HCT116 (cell line): ENCODE results near the gene GPR17.

Experiments used
- EZH2 ChIP-seq: fragments of 200-600 bp; sonication (generic); IDR thresholded peaks from 2 replicates; pipeline ENCODE4 v1.6.1; 2017; ENCODE audit warnings: antibody characterized with exemption, mixed run types
- EZH2phosphoT487 ChIP-seq: fragments of 200-600 bp; IDR thresholded peaks from 2 replicates; pipeline ENCODE4 v1.6.1; 2018; ENCODE audit warnings: antibody characterized with exemption, borderline replicate concordance
- JUND ChIP-seq: IDR thresholded peaks from 2 replicates; pipeline ENCODE4 v1.6.1; 2012
- POLR2A ChIP-seq: IDR thresholded peaks from 2 replicates; pipeline ENCODE4 v1.7.0; 2011; ENCODE audit warnings: borderline replicate concordance; ENCODE audit not compliant: insufficient read depth, insufficient read length; ENCODE audit errors: extremely low read depth
- POLR2AphosphoS5 ChIP-seq: IDR thresholded peaks from 2 replicates; pipeline ENCODE4 v1.6.1; 2011; ENCODE audit warnings: mild to moderate bottlenecking, low read depth, low read length, moderate library complexity
- RAD21 ChIP-seq: IDR thresholded peaks from 2 replicates; pipeline ENCODE4 v1.6.1; 2012; ENCODE audit warnings: low read depth, mild to moderate bottlenecking
- SIN3A ChIP-seq: IDR thresholded peaks from 2 replicates; pipeline ENCODE4 v1.6.1; 2012; ENCODE audit warnings: low read depth
- SRF ChIP-seq: IDR thresholded peaks from 2 replicates; pipeline ENCODE4 v1.6.1; 2012; ENCODE audit warnings: low read depth
- TF ChIP-seq, protein P1 (sequence below): IDR thresholded peaks from 2 replicates; pipeline ENCODE4 v1.6.1; 2012
- TF ChIP-seq, protein P2 (sequence below): IDR thresholded peaks from 2 replicates; pipeline ENCODE4 v1.6.1; 2012
- TF ChIP-seq, protein P3 (sequence below), 3 experiments: fragments of 200-600 bp in 1 of 3; sonication (generic) in 1 of 3; IDR thresholded peaks in 2 of 3; conservative IDR thresholded peaks in 1 of 3; 2 replicates each; pipeline ENCODE4 v1.5.1; 2012 to 2017; ENCODE audit warnings: low read depth in 2 of 3, low read length in 2 of 3, antibody characterized with exemption in 1 of 3, borderline replicate concordance in 1 of 3, control low read depth in 1 of 3, mild to moderate bottlenecking in 1 of 3, mixed read lengths in 1 of 3, mixed run types in 1 of 3, moderate library complexity in 1 of 3; ENCODE audit not compliant: insufficient read depth in 1 of 3
- TF ChIP-seq, protein P4 (sequence below): IDR thresholded peaks from 2 replicates; pipeline ENCODE4 v1.6.1; 2012; ENCODE audit warnings: low read depth

DNA sequence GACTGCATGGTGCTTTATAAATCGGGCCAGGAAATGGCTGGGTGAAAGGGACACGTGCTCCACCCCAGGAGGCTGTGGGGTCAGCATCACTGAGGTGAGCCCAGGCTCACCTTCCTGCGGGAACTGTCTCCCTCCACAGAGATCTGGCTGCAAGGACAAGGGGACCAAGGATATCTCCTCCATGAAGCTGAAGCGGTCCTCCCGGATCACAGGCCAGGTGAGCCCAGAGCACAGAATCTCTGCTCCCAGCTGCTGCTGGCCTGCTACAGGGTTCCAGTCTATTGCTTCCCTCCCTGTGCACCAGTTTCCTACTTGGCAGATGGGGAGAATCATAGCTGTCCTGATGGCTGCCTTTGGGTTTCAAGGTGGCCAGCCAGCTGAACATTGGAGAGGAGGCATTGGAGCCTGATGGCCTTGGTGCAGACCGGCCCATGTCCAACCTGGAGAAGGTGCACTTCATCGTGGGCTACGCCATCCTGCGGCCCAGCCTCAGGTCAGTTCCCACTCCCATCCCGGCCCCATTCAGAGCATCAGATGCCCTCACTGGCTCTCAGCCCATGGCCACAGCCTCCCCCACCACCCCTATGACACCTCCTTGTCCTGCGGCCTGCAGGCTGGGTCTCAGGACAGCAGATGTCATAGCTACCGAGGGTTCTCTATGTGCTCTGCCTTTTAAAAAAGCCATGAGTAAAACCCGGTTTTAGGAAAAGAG is 33.7 kb upstream of the GPR17 start:
- TF ChIP-seq, protein P1, sequence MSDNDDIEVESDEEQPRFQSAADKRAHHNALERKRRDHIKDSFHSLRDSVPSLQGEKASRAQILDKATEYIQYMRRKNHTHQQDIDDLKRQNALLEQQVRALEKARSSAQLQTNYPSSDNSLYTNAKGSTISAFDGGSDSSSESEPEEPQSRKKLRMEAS: no peak
- TF ChIP-seq POLR2A (no peak), POLR2AphosphoS5 (no peak), RAD21 (no peak), SRF (no peak), JUND (no peak), EZH2 (no peak), EZH2phosphoT487 (no peak), SIN3A (no peak)
- TF ChIP-seq, protein P2, sequence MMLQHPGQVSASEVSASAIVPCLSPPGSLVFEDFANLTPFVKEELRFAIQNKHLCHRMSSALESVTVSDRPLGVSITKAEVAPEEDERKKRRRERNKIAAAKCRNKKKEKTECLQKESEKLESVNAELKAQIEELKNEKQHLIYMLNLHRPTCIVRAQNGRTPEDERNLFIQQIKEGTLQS: no peak
- TF ChIP-seq, protein P3, sequence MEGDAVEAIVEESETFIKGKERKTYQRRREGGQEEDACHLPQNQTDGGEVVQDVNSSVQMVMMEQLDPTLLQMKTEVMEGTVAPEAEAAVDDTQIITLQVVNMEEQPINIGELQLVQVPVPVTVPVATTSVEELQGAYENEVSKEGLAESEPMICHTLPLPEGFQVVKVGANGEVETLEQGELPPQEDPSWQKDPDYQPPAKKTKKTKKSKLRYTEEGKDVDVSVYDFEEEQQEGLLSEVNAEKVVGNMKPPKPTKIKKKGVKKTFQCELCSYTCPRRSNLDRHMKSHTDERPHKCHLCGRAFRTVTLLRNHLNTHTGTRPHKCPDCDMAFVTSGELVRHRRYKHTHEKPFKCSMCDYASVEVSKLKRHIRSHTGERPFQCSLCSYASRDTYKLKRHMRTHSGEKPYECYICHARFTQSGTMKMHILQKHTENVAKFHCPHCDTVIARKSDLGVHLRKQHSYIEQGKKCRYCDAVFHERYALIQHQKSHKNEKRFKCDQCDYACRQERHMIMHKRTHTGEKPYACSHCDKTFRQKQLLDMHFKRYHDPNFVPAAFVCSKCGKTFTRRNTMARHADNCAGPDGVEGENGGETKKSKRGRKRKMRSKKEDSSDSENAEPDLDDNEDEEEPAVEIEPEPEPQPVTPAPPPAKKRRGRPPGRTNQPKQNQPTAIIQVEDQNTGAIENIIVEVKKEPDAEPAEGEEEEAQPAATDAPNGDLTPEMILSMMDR (IDR thresholded peaks at IDR 0.05 in 2 of 3, conservative IDR thresholded peaks at IDR 0.05 in 1 of 3; ENCODE audit: borderline replicate concordance in 1 of 3, insufficient read depth in 1 of 3, low read depth in 2 of 3, low read length in 2 of 3): no peak
- TF ChIP-seq, protein P4, sequence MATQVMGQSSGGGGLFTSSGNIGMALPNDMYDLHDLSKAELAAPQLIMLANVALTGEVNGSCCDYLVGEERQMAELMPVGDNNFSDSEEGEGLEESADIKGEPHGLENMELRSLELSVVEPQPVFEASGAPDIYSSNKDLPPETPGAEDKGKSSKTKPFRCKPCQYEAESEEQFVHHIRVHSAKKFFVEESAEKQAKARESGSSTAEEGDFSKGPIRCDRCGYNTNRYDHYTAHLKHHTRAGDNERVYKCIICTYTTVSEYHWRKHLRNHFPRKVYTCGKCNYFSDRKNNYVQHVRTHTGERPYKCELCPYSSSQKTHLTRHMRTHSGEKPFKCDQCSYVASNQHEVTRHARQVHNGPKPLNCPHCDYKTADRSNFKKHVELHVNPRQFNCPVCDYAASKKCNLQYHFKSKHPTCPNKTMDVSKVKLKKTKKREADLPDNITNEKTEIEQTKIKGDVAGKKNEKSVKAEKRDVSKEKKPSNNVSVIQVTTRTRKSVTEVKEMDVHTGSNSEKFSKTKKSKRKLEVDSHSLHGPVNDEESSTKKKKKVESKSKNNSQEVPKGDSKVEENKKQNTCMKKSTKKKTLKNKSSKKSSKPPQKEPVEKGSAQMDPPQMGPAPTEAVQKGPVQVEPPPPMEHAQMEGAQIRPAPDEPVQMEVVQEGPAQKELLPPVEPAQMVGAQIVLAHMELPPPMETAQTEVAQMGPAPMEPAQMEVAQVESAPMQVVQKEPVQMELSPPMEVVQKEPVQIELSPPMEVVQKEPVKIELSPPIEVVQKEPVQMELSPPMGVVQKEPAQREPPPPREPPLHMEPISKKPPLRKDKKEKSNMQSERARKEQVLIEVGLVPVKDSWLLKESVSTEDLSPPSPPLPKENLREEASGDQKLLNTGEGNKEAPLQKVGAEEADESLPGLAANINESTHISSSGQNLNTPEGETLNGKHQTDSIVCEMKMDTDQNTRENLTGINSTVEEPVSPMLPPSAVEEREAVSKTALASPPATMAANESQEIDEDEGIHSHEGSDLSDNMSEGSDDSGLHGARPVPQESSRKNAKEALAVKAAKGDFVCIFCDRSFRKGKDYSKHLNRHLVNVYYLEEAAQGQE: no peak
